WTC11 (cell line): ENCODE results near the gene STK24. TPM values are rescaled to one million over a fixed set of nuclear protein-coding genes. Genes with fewer than 3 reads are reported as not detected.

Experiments used
- ATAC-seq: fragments of 200-7000 bp; cut with Tn5 transposase; 2 replicates; pipeline ENCODE4 v1.10.0; 2021; ENCODE audit warnings: mild to moderate bottlenecking, moderate library complexity
- CTCF ChIA-PET: fragments of 300-600 bp; sonication (Branson Sonifier 250); formaldehyde crosslinking; loops from one replicate; lab custom pipeline; 2021; ENCODE audit warnings: antibody characterized with exemption; lab: Charles Lee
- POLR2A ChIA-PET: fragments of 350-600 bp; sonication (Branson Sonifier 250); formaldehyde crosslinking; loops from one replicate; lab custom pipeline; 2021; ENCODE audit warnings: antibody characterized with exemption; lab: Charles Lee
- DNase-seq: peaks from one replicate; pipeline ENCODE4 v3.0.0; 2021; ENCODE audit warnings: low spot score
- H3K27ac Mint-ChIP-seq: 2 replicates; pipeline ENCODE4 v1.8.0; 2021; ENCODE audit warnings: mixed read lengths
- H3K27me3 Mint-ChIP-seq: 2 replicates; pipeline ENCODE4 v1.8.0; 2021; ENCODE audit warnings: low read depth, mild to moderate bottlenecking, moderate library complexity, mixed read lengths
- H3K36me3 Mint-ChIP-seq: 2 replicates; pipeline ENCODE4 v1.8.0; 2021; ENCODE audit warnings: mixed read lengths
- H3K4me1 Mint-ChIP-seq: 2 replicates; pipeline ENCODE4 v1.8.0; 2022; ENCODE audit warnings: mixed read lengths
- H3K4me3 Mint-ChIP-seq: 2 replicates; pipeline ENCODE4 v1.8.0; 2021; ENCODE audit warnings: mild to moderate bottlenecking, moderate library complexity, mixed read lengths
- H3K9me3 Mint-ChIP-seq: 2 replicates; pipeline ENCODE4 v1.8.0; 2021; ENCODE audit warnings: mixed read lengths
- ATF6 ChIP-seq: sonication (generic); formaldehyde crosslinking; IDR thresholded peaks from 2 replicates; pipeline ENCODE4 v1.8.1; 2023; ENCODE audit warnings: mild to moderate bottlenecking, missing genetic modification reagents
- ESRRA ChIP-seq: sonication (generic); formaldehyde crosslinking; IDR thresholded peaks from 2 replicates; pipeline ENCODE4 v1.8.1; 2022; ENCODE audit warnings: mild to moderate bottlenecking, missing genetic modification reagents, borderline replicate concordance
- HMGA2 ChIP-seq: fragments of 250-450 bp; sonication (Bioruptor Pico); IDR thresholded peaks from 2 replicates; pipeline ENCODE4 v1.4.0; 2021; ENCODE audit warnings: mild to moderate bottlenecking, moderate library complexity
- JAZF1 ChIP-seq: fragments of 250-450 bp; sonication (Bioruptor Pico); IDR thresholded peaks from 2 replicates; pipeline ENCODE4 v1.9.0; 2021; ENCODE audit warnings: moderate library complexity, mild to moderate bottlenecking, inconsistent platforms
- MXD4 ChIP-seq: fragments of 250-450 bp; sonication (Bioruptor Pico); IDR thresholded peaks from 2 replicates; pipeline ENCODE4 v1.8.0; 2021; ENCODE audit warnings: mild to moderate bottlenecking, moderate library complexity, borderline replicate concordance
- NR1H2 ChIP-seq: sonication (generic); formaldehyde crosslinking; IDR thresholded peaks from 2 replicates; pipeline ENCODE4 v1.9.0; 2021; ENCODE audit warnings: mild to moderate bottlenecking, moderate library complexity, missing genetic modification reagents
- NR2C2 ChIP-seq: sonication (generic); formaldehyde crosslinking; IDR thresholded peaks from 2 replicates; pipeline ENCODE4 v1.8.0; 2022; ENCODE audit warnings: mild to moderate bottlenecking, missing genetic modification reagents
- PRDM15 ChIP-seq: sonication (generic); formaldehyde crosslinking; IDR thresholded peaks from 2 replicates; pipeline ENCODE4 v1.8.0; 2022; ENCODE audit warnings: missing genetic modification reagents
- PRRX2 ChIP-seq: fragments of 250-450 bp; sonication (Bioruptor Pico); IDR thresholded peaks from 2 replicates; pipeline ENCODE4 v1.8.0; 2021; ENCODE audit warnings: mild to moderate bottlenecking
- TCF7 ChIP-seq: sonication (generic); formaldehyde crosslinking; IDR thresholded peaks from 2 replicates; pipeline ENCODE4 v1.8.0; 2022; ENCODE audit warnings: mild to moderate bottlenecking, low read depth, missing genetic modification reagents, moderate library complexity
- ZBTB21 ChIP-seq: sonication (generic); formaldehyde crosslinking; IDR thresholded peaks from 2 replicates; pipeline ENCODE4 v1.8.1; 2023; ENCODE audit warnings: mild to moderate bottlenecking, missing genetic modification reagents, borderline replicate concordance
- ZNF121 ChIP-seq: sonication (generic); formaldehyde crosslinking; IDR thresholded peaks from 2 replicates; pipeline ENCODE4 v1.8.0; 2023; ENCODE audit warnings: missing genetic modification reagents
- ZNF281 ChIP-seq: sonication (generic); formaldehyde crosslinking; IDR thresholded peaks from 2 replicates; pipeline ENCODE4 v1.8.0; 2023; ENCODE audit warnings: mild to moderate bottlenecking, missing genetic modification reagents
- ZNF317 ChIP-seq: sonication (generic); formaldehyde crosslinking; IDR thresholded peaks from 2 replicates; pipeline ENCODE4 v1.8.1; 2023; ENCODE audit warnings: low read depth, mild to moderate bottlenecking, moderate library complexity, missing genetic modification reagents, borderline replicate concordance
- ZNF416 ChIP-seq: fragments of 250-450 bp; sonication (Bioruptor Pico); IDR thresholded peaks from 2 replicates; pipeline ENCODE4 v1.9.0; 2021; ENCODE audit warnings: mild to moderate bottlenecking, inconsistent platforms
- total RNA-seq: library from RNA; stranded (reverse); gene quantifications from 3 replicates; pipeline ENCODE4 v1.2.3, GENCODE V29; 2021

Gene STK24
- total RNA-seq, 1 experiment from 2014 or later: 138 TPM

- TF ChIP-seq PRDM15 (CRISPR knock-in tag) (no peak), ZNF281 (no peak), PRRX2 (no peak), ESRRA (CRISPR knock-in tag) (no peak), ZNF317 (CRISPR knock-in tag) (no peak), ATF6 (no peak), ZNF121 (CRISPR knock-in tag) (no peak)
Measured at GRCh38 chr13:98468929-98469328, 108.0 kb downstream of the STK24 start (continued).

- POLR2A ChIA-PET: no interaction called here
- peaks cover 35% of the 10 kb centered on the region for H3K36me3 Mint-ChIP-seq
- no peak for ATAC-seq
- CTCF ChIA-PET: interaction anchor here (0.9 to 4.6 kb wide), 5 partner anchors 10 to 205 kb away, joined by 3 to 30 read pairs (median 14); no protein-coding TSS in a partner anchor
- no peaks in the 10 kb centered on the region for H3K27me3 Mint-ChIP-seq
- no peak overlapping the region for H3K4me3 Mint-ChIP-seq
- no peak for DNase-seq
- 0 out of 2 replicates have a peak overlapping the region, but pooled peaks have one; percentile 39 for H3K27ac Mint-ChIP-seq
- TF ChIP-seq NR2C2 (CRISPR knock-in tag) (no peak), ZNF281 (no peak), HMGA2 (CRISPR knock-in tag) (no peak), ZBTB21 (no peak), NR1H2 (CRISPR knock-in tag) (no peak), MXD4 (CRISPR knock-in tag) (no peak), JAZF1 (no peak), TCF7 (CRISPR knock-in tag) (no peak), ZNF416 (no peak)
- H3K9me3 Mint-ChIP-seq: no peaks in the 10 kb centered on the region
- peaks cover 9% of the 10 kb centered on the region for H3K4me1 Mint-ChIP-seq
Measured at GRCh38 chr13:98468361-98468760, 108.5 kb downstream of the STK24 start.
